Natural killer cell (primary cell): Measurements from ENCODE around the gene ST3GAL3. TPM values are rescaled to one million over a fixed set of nuclear protein-coding genes. Genes with fewer than 3 reads are reported as not detected.

ENCODE experiments used
- ATAC-seq, 3 donors: fragments of 150-1000 bp in 2 of 3; fragments of 200-7000 bp in 1 of 3; cut with Tn5 transposase; 1 replicate in 1 of 3; 2 replicates in 2 of 3; pipeline ENCODE4 v1.10.0; 2021; ENCODE audit warnings: mild to moderate bottlenecking in 2 of 3, moderate library complexity in 2 of 3
- DNase-seq, 2 donors: peaks; one replicate each; pipeline versions ENCODE4 v3.0.0 to v3.0.0-alpha.2; 2013 to 2021; ENCODE audit warnings: mixed read lengths in 1 of 2
- H3K27ac ChIP-seq: one replicate; pipeline ENCODE4 v1.5.1; 2013; ENCODE audit warnings: mild to moderate bottlenecking, low read length
- H3K27me3 ChIP-seq: one replicate; pipeline ENCODE4 v1.6.1; 2013; ENCODE audit warnings: low read length; ENCODE audit not compliant: control insufficient read depth, insufficient read depth
- H3K36me3 ChIP-seq: one replicate; pipeline ENCODE4 v1.6.1; 2013; ENCODE audit warnings: low read length; ENCODE audit not compliant: control insufficient read depth, insufficient read depth
- H3K4me1 ChIP-seq: one replicate; pipeline ENCODE4 v1.6.1; 2013; ENCODE audit warnings: low read length; ENCODE audit not compliant: control insufficient read depth, insufficient read depth
- H3K4me3 ChIP-seq: one replicate; pipeline ENCODE4 v1.5.1; 2013; ENCODE audit warnings: low read length
- H3K9me3 ChIP-seq: one replicate; pipeline ENCODE4 v1.6.1; 2013; ENCODE audit warnings: low read length; ENCODE audit not compliant: control insufficient read depth, insufficient read depth
- H3K27ac Mint-ChIP-seq, 2 donors: one replicate each; pipeline ENCODE4 v1.8.0; 2022; ENCODE audit warnings: mild to moderate bottlenecking in 2 of 2, mixed read lengths in 2 of 2, moderate library complexity in 1 of 2
- H3K27me3 Mint-ChIP-seq, 2 donors: one replicate each; pipeline ENCODE4 v1.8.0; 2022; ENCODE audit warnings: low read depth in 2 of 2, mixed read lengths in 2 of 2
- H3K36me3 Mint-ChIP-seq: one replicate; pipeline ENCODE4 v1.8.0; 2022; ENCODE audit warnings: mixed read lengths
- H3K4me1 Mint-ChIP-seq, 2 donors: one replicate each; pipeline ENCODE4 v1.8.0; 2022; ENCODE audit warnings: mixed read lengths in 2 of 2
- H3K4me3 Mint-ChIP-seq: one replicate; pipeline ENCODE4 v1.8.0; 2022; ENCODE audit warnings: mild to moderate bottlenecking, moderate library complexity, mixed read lengths
- H3K9me3 Mint-ChIP-seq, 2 donors: one replicate each; pipeline ENCODE4 v1.8.0; 2022; ENCODE audit warnings: mixed read lengths in 2 of 2
- WGBS: methylation state at CpG from one replicate; pipeline ENCODE4 v1.1.7; 2013; ENCODE audit warnings: missing lambda C conversion rate; ENCODE audit not compliant: insufficient coverage; 5-methylcytosine and 5-hydroxymethylcytosine counted together
- intact Hi-C: fragments of 100-400 bp; cut with micrococcal nuclease; formaldehyde crosslinking; loops from one replicate; pipeline ENCODE4 v1.14.2; 2022
- total RNA-seq, 4 donors: library from RNA; stranded (reverse); fragments of 120-200 nt in 1 of 4; gene quantifications; one replicate each; pipeline versions ENCODE4 v1.2.3 to v1.2.4, GENCODE V29; 2013 to 2022
- TF ChIP-seq, protein P1 (sequence below): fragments of 200-600 bp; IDR thresholded peaks from one replicate; pipeline ENCODE4 v1.8.0; 2022; ENCODE audit warnings: antibody characterized with exemption

Gene ST3GAL3
- total RNA-seq, 3 donors from 2014 or later (not counting 1 experiment from before 2014, with no cell fraction given): 22.2 to 27.3 (median 22.3) TPM

DNA sequence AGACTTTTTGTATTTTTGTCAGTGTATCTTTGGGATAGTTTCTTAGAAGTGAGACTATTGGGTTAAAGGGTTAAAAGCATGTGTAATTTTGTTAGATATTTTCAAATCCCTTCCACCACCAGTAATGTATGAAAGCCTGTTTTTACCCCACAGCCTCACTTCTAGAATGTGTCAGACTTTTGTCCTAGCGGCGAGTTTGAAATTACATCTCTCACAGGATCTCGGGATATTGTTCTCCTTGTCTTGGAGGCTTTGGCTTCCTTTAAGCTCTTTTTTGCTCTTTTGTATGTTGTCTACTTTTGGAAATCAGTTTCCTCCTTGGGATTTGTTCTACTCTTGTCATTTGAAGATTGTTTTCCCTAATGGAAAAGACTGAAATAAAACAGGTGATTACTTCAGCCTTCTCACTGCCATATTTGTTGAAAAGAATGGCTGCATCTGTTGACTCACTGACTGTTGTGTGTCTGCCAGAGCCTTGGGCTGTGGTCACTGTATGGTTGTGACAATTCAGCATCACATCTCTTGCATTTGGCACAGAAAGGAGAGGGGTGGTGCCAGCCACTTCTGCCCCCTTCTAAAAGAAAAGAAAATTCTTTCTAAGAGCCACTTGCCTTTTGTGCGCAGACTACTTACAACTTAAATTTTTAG is 22.6 kb downstream of the ST3GAL3 start:
- H3K9me3 Mint-ChIP-seq: no peaks in the 10 kb centered on the region
- no peaks in the 10 kb centered on the region for H3K36me3 ChIP-seq
- H3K4me3 Mint-ChIP-seq: no peak overlapping the region
- peaks cover 5 to 7% of the 10 kb centered on the region in 2 donors for H3K4me1 Mint-ChIP-seq
- TF ChIP-seq, protein P1, sequence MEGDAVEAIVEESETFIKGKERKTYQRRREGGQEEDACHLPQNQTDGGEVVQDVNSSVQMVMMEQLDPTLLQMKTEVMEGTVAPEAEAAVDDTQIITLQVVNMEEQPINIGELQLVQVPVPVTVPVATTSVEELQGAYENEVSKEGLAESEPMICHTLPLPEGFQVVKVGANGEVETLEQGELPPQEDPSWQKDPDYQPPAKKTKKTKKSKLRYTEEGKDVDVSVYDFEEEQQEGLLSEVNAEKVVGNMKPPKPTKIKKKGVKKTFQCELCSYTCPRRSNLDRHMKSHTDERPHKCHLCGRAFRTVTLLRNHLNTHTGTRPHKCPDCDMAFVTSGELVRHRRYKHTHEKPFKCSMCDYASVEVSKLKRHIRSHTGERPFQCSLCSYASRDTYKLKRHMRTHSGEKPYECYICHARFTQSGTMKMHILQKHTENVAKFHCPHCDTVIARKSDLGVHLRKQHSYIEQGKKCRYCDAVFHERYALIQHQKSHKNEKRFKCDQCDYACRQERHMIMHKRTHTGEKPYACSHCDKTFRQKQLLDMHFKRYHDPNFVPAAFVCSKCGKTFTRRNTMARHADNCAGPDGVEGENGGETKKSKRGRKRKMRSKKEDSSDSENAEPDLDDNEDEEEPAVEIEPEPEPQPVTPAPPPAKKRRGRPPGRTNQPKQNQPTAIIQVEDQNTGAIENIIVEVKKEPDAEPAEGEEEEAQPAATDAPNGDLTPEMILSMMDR: no peak
- 100% methylated on average over 3 of the region's 4 CpGs for WGBS
- no peaks in the 10 kb centered on the region for H3K27me3 ChIP-seq
- no peaks in the 10 kb centered on the region for H3K27me3 Mint-ChIP-seq
- no peak for ATAC-seq
- no peak overlapping the region for H3K4me3 ChIP-seq
- intact Hi-C loops: no loop called here
- no peak overlapping the region for H3K27ac ChIP-seq
- DNase-seq: no peak
- no peaks in the 10 kb centered on the region for H3K36me3 Mint-ChIP-seq
- H3K4me1 ChIP-seq: no peaks in the 10 kb centered on the region
- no peaks in the 10 kb centered on the region for H3K9me3 ChIP-seq
- H3K27ac Mint-ChIP-seq: no peak overlapping the region

DNA sequence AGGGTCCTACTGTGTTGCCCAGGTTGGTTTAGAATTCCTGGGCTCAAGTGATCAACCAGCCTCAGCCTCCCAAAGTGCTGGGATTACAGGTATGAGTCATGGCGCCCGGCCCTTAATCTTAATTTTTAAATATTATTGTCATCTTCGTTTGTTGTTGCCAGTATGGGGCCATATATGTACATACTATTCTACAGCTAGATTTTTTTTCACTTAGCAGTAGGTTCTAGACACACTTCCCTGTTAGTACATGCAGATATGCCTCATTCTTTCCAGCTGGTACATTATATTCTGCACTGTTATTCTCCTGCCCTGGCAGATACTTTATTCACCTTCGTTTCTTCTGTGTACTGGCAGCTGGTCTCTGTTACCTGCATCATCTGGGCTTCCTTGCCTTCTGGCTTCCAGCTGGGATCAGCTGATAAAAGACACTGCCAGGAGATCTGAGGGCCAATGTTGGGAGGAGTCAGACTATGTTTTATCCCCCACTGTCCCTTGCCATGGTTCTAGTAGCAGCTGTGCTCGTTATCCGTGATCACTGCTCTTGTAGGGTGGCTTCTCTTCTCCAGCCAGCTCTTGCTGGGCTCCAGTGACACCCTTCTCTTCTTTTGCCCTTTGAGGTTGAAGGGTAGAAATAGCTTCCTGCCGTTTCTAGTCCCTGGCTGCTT is 24.7 kb downstream of the ST3GAL3 start:
- H3K4me1 ChIP-seq: no peaks in the 10 kb centered on the region
- no peak overlapping the region for H3K4me3 ChIP-seq
- TF ChIP-seq, protein P1: no peak
- 85% methylated on average over 4 of the region's 7 CpGs for WGBS
- Mint-ChIP-seq H3K9me3 (no peaks in the 10 kb centered on the region), H3K27ac (no peak overlapping the region), H3K4me1 (peaks cover 7 to 10% of the 10 kb centered on the region in 2 donors), H3K4me3 (no peak overlapping the region), H3K36me3 (no peaks in the 10 kb centered on the region), H3K27me3 (no peaks in the 10 kb centered on the region)
- no peaks in the 10 kb centered on the region for H3K27me3 ChIP-seq
- DNase-seq (no peak), ATAC-seq (no peak)
- no peaks in the 10 kb centered on the region for H3K36me3 ChIP-seq
- no peaks in the 10 kb centered on the region for H3K9me3 ChIP-seq
- no peak overlapping the region for H3K27ac ChIP-seq
- intact Hi-C loops: no loop called here

DNA sequence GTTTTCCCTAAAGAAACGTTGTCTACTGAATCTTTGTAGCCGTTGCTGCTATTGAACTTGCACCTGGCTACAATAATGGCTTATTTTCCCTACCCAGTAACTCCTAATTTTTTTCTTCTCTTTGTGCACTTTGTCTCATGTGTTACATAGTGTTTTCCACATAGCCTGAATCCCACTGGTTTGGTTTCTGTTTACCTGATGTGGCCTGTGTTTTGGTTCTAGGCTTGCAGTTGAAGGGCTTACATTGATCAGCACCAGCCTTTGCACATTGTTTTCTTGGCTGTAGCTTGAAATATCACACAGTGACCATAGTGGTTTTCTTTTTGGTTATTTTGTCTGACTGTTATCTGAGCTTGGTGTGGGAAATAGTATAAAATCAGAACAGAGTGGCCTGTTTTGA is 29.5 kb downstream of the ST3GAL3 start:
- Histone ChIP-seq H3K9me3 (no peaks in the 10 kb centered on the region), H3K27ac (no peak overlapping the region), H3K4me1 (no peaks in the 10 kb centered on the region), H3K36me3 (no peaks in the 10 kb centered on the region), H3K4me3 (no peak overlapping the region), H3K27me3 (no peaks in the 10 kb centered on the region)
- H3K27ac Mint-ChIP-seq: no peak overlapping the region
- H3K4me3 Mint-ChIP-seq: no peak overlapping the region
- no peaks in the 10 kb centered on the region for H3K9me3 Mint-ChIP-seq
- DNase-seq (no peak), ATAC-seq (no peak)
- H3K4me1 Mint-ChIP-seq: peaks cover 7 to 10% of the 10 kb centered on the region in 2 donors
- H3K36me3 Mint-ChIP-seq: no peaks in the 10 kb centered on the region
- 95% methylated on average over 2 of the region's 2 CpGs for WGBS
- intact Hi-C loops: no loop called here
- TF ChIP-seq, protein P1: no peak
- no peaks in the 10 kb centered on the region for H3K27me3 Mint-ChIP-seq
